ENCODE data around the gene SUMF2.

GRCh38 chr7:56033671-56034432 is 30.2 kb upstream of the SUMF2 start:
- no peak for TF ChIP-seq EZH2 (IDR thresholded peaks at IDR 0.05; ENCODE audit: insufficient read depth, poor library complexity, severe bottlenecking)
- no peak for TF ChIP-seq EZH2phosphoT487 (IDR thresholded peaks at IDR 0.05; ENCODE audit: insufficient read depth, low read depth)
